H1 (cell line): ENCODE data around the gene COPZ2.

Experiments used
- CTCF ChIP-seq, 3 experiments: IDR thresholded peaks; 1 replicate in 2 of 3; 2 replicates in 1 of 3; pipeline versions ENCODE4 v1.5.1 to v1.6.1; 2011; ENCODE audit warnings: low read length in 3 of 3, mild to moderate bottlenecking in 3 of 3, inconsistent platforms in 2 of 3, low read depth in 1 of 3, moderate library complexity in 1 of 3; ENCODE audit not compliant: insufficient read depth in 1 of 3; ENCODE audit errors: control extremely low read depth in 1 of 3
- EP300 ChIP-seq, 2 experiments: IDR thresholded peaks; 1 replicate in 1 of 2; 2 replicates in 1 of 2; pipeline ENCODE4 v1.6.1; 2011 to 2012; ENCODE audit warnings: low read depth in 2 of 2, low read length in 2 of 2, mild to moderate bottlenecking in 2 of 2, borderline replicate concordance in 1 of 2, inconsistent platforms in 1 of 2, moderate library complexity in 1 of 2
- EZH2 ChIP-seq: fragments of 200-600 bp; sonication (generic); IDR thresholded peaks from 2 replicates; pipeline ENCODE4 v1.7.1; 2012; ENCODE audit warnings: low read depth, mild to moderate bottlenecking, moderate library complexity, low read length, inconsistent platforms; ENCODE audit not compliant: severe bottlenecking
- KDM4A ChIP-seq: IDR thresholded peaks from one replicate; pipeline ENCODE4 v1.7.1; 2012; ENCODE audit warnings: low read depth, mild to moderate bottlenecking, moderate library complexity, low read length, inconsistent platforms; ENCODE audit not compliant: severe bottlenecking
- KDM5A ChIP-seq: fragments of 200-600 bp; IDR thresholded peaks from 2 replicates; pipeline ENCODE4 v1.7.1; 2012; ENCODE audit warnings: mild to moderate bottlenecking, low read length, inconsistent platforms, mixed read lengths
- PHF8 ChIP-seq: fragments of 200-600 bp; sonication (generic); conservative IDR thresholded peaks from 2 replicates; pipeline ENCODE4 v1.7.1; 2012; ENCODE audit warnings: low read depth, mild to moderate bottlenecking, inconsistent platforms, low read length, moderate library complexity
- POLR2A ChIP-seq, 2 experiments: IDR thresholded peaks; 1 replicate in 1 of 2; 2 replicates in 1 of 2; pipeline ENCODE4 v1.6.1; 2011; ENCODE audit warnings: low read depth in 2 of 2, low read length in 2 of 2, mild to moderate bottlenecking in 2 of 2; ENCODE audit errors: control extremely low read depth in 1 of 2
- POLR2AphosphoS5 ChIP-seq: IDR thresholded peaks from 2 replicates; pipeline ENCODE4 v1.6.1; 2011; ENCODE audit warnings: low read depth, low read length
- RBBP5 ChIP-seq: IDR thresholded peaks from 2 replicates; pipeline ENCODE4 v1.7.1; 2012; ENCODE audit warnings: low read depth, mild to moderate bottlenecking, inconsistent platforms, low read length, moderate library complexity, borderline replicate concordance
- RNF2 ChIP-seq: fragments of 200-900, 300-1000 bp; sonication (generic); IDR thresholded peaks from 2 replicates; pipeline ENCODE4 v1.7.1; 2016; ENCODE audit warnings: borderline replicate concordance, low read depth, mild to moderate bottlenecking, antibody characterized with exemption, low read length; ENCODE audit not compliant: poor library complexity, severe bottlenecking; ENCODE audit errors: missing control alignments
- USF2 ChIP-seq: IDR thresholded peaks from 2 replicates; pipeline ENCODE4 v1.6.1; 2011; ENCODE audit warnings: low read length, improper control_type of control experiment

GRCh38 chr17:47983492-47984223, 53.9 kb downstream of the COPZ2 start:
- TF ChIP-seq CTCF (IDR thresholded peaks at IDR 0.05; ENCODE audit: control extremely low read depth in 1 of 3, insufficient read depth in 1 of 3, low read depth in 1 of 3, low read length in 3 of 3): no peak
- TF ChIP-seq RBBP5: no peak
- TF ChIP-seq RNF2: no peak
- TF ChIP-seq EP300 (IDR thresholded peaks at IDR 0.05; ENCODE audit: borderline replicate concordance in 1 of 2, low read depth in 2 of 2, low read length in 2 of 2): no peak
- TF ChIP-seq POLR2A (IDR thresholded peaks at IDR 0.05; ENCODE audit: control extremely low read depth in 1 of 2, low read depth in 2 of 2, low read length in 2 of 2): no peak
- TF ChIP-seq PHF8: no peak
- no peak for TF ChIP-seq EZH2
- no peak for TF ChIP-seq KDM4A
- no peak for TF ChIP-seq POLR2AphosphoS5
- no peak for TF ChIP-seq KDM5A
- no peak for TF ChIP-seq USF2
